Mesodermal cell (in vitro differentiated cells): ENCODE measurements around the gene CD300A.

Experiments used
- H3K27ac ChIP-seq: 2 replicates; pipeline ENCODE4 v1.7.0; 2013; ENCODE audit warnings: mild to moderate bottlenecking, low read depth, low read length, moderate library complexity; ENCODE audit not compliant: severe bottlenecking
- H3K36me3 ChIP-seq: 2 replicates; pipeline ENCODE4 v1.7.1; 2013; ENCODE audit warnings: mild to moderate bottlenecking, low read length, moderate library complexity; ENCODE audit not compliant: control insufficient read depth, insufficient read depth
- H3K4me1 ChIP-seq: one replicate; pipeline ENCODE4 v1.7.1; 2013; ENCODE audit warnings: mild to moderate bottlenecking, low read length; ENCODE audit not compliant: insufficient read depth, control insufficient read depth, poor library complexity, severe bottlenecking
- H3K4me3 ChIP-seq: 2 replicates; pipeline ENCODE4 v1.7.0; 2013; ENCODE audit warnings: low read length, control low read depth, mild to moderate bottlenecking; ENCODE audit not compliant: insufficient read depth, poor library complexity, severe bottlenecking; ENCODE audit errors: extremely low read depth
- H3K9me3 ChIP-seq: 2 replicates; pipeline ENCODE4 v1.7.1; 2013; ENCODE audit warnings: mild to moderate bottlenecking, low read length, moderate library complexity; ENCODE audit not compliant: control insufficient read depth
- WGBS, 2 experiments: methylation state at CpG; one replicate each; pipeline ENCODE4 v1.1.5; 2013; ENCODE audit warnings: missing lambda C conversion rate in 2 of 2; ENCODE audit not compliant: insufficient coverage in 2 of 2; 5-methylcytosine and 5-hydroxymethylcytosine counted together

The CD300A gene

GRCh38 chr17:74467221-74467951 is 952 bp downstream of the CD300A start:
- H3K4me3 ChIP-seq: no peak overlapping the region
- H3K9me3 ChIP-seq: no peaks in the 10 kb centered on the region
- H3K27ac ChIP-seq: no peak overlapping the region
- H3K36me3 ChIP-seq: no peaks in the 10 kb centered on the region
- 57 to 69% methylated on average over 7 to 11 of the region's 21 CpGs for WGBS, 2 experiments
- H3K4me1 ChIP-seq: no peaks in the 10 kb centered on the region

GRCh38 chr17:74471341-74471740 is 4.9 kb downstream of the CD300A start:
- no peaks in the 10 kb centered on the region for H3K4me1 ChIP-seq
- peaks cover 14% of the 10 kb centered on the region for H3K9me3 ChIP-seq
- 100% methylated on average over 2 to 3 of the region's 3 CpGs for WGBS, 2 experiments
- no peaks in the 10 kb centered on the region for H3K36me3 ChIP-seq
- no peak overlapping the region for H3K4me3 ChIP-seq
- H3K27ac ChIP-seq: no peak overlapping the region

GRCh38 chr17:74472890-74473289 is 6.5 kb downstream of the CD300A start:
- H3K9me3 ChIP-seq: peaks cover 15% of the 10 kb centered on the region
- no peaks in the 10 kb centered on the region for H3K36me3 ChIP-seq
- no peaks in the 10 kb centered on the region for H3K4me1 ChIP-seq
- no peak overlapping the region for H3K27ac ChIP-seq
- no peak overlapping the region for H3K4me3 ChIP-seq
- 83 to 92% methylated on average over 1 to 4 of the region's 4 CpGs for WGBS, 2 experiments

- no peaks in the 10 kb centered on the region for H3K4me1 ChIP-seq
- WGBS, 2 experiments: 88% methylated on average over 5 to 6 of the region's 8 CpGs
- peaks cover 15% of the 10 kb centered on the region for H3K9me3 ChIP-seq
- no peak overlapping the region for H3K27ac ChIP-seq
- no peaks in the 10 kb centered on the region for H3K36me3 ChIP-seq
- no peak overlapping the region for H3K4me3 ChIP-seq
These were observed 6.9 kb downstream of the CD300A start for GRCh38 chr17:74473294-74473693.

GRCh38 chr17:74474043-74474792 is 7.8 kb downstream of the CD300A start:
- H3K9me3 ChIP-seq: peaks cover 15% of the 10 kb centered on the region
- H3K27ac ChIP-seq: no peak overlapping the region
- 84 to 89% methylated on average over 6 of the region's 9 CpGs for WGBS, 2 experiments
- no peak overlapping the region for H3K4me3 ChIP-seq
- no peaks in the 10 kb centered on the region for H3K4me1 ChIP-seq
- H3K36me3 ChIP-seq: no peaks in the 10 kb centered on the region

- Histone ChIP-seq H3K9me3 (peaks cover 15% of the 10 kb centered on the region), H3K27ac (no peak overlapping the region), H3K4me3 (no peak overlapping the region), H3K36me3 (no peaks in the 10 kb centered on the region), H3K4me1 (no peaks in the 10 kb centered on the region)
- WGBS, 2 experiments: 93 to 94% methylated on average over 2 to 3 of the region's 4 CpGs
These were observed 8.8 kb downstream of the CD300A start for GRCh38 chr17:74475189-74475588.

GRCh38 chr17:74477411-74477810 is 11.0 kb downstream of the CD300A start:
- Histone ChIP-seq H3K27ac (no peak overlapping the region), H3K9me3 (peaks cover 15% of the 10 kb centered on the region), H3K4me3 (no peak overlapping the region), H3K4me1 (no peaks in the 10 kb centered on the region), H3K36me3 (no peaks in the 10 kb centered on the region)
- WGBS, 2 experiments: 80 to 92% methylated on average over 1 to 3 of the region's 4 CpGs

GRCh38 chr17:74478420-74479100 is 12.1 kb downstream of the CD300A start:
- Histone ChIP-seq H3K27ac (no peak overlapping the region), H3K4me3 (no peak overlapping the region), H3K4me1 (no peaks in the 10 kb centered on the region), H3K9me3 (peaks cover 15% of the 10 kb centered on the region), H3K36me3 (no peaks in the 10 kb centered on the region)
- 72 to 75% methylated on average over 2 to 4 of the region's 6 CpGs for WGBS, 2 experiments

GRCh38 chr17:74480290-74480689 is 13.9 kb downstream of the CD300A start:
- H3K9me3 ChIP-seq: peaks cover 12% of the 10 kb centered on the region
- H3K36me3 ChIP-seq: no peaks in the 10 kb centered on the region
- H3K4me1 ChIP-seq: no peaks in the 10 kb centered on the region
- WGBS, 2 experiments: 77 to 92% methylated on average over 4 to 7 of the region's 8 CpGs
- H3K27ac ChIP-seq: no peak overlapping the region
- no peak overlapping the region for H3K4me3 ChIP-seq

GRCh38 chr17:74481621-74482020 is 15.2 kb downstream of the CD300A start:
- H3K9me3 ChIP-seq: no peaks in the 10 kb centered on the region
- no peak overlapping the region for H3K4me3 ChIP-seq
- H3K27ac ChIP-seq: no peak overlapping the region
- no peaks in the 10 kb centered on the region for H3K36me3 ChIP-seq
- 92 to 94% methylated on average over 6 of the region's 7 CpGs for WGBS, 2 experiments
- no peaks in the 10 kb centered on the region for H3K4me1 ChIP-seq
